A549 (cell line): ENCODE data around the gene SEMA6D.

ENCODE experiments used
- CHD2 ChIP-seq: fragments of 150-350 bp; IDR thresholded peaks from 2 replicates; pipeline ENCODE4 v1.6.1; 2014; ENCODE audit warnings: low read length; ENCODE audit not compliant: partially characterized antibody
- CTCF ChIP-seq: fragments of >200 bp; sonication (Bioruptor Twin); formaldehyde crosslinking; IDR thresholded peaks from 3 replicates; pipeline ENCODE4 v1.5.1; 2016
- GATA3 ChIP-seq: IDR thresholded peaks from 2 replicates; pipeline ENCODE4 v1.6.1; 2012; ENCODE audit warnings: borderline replicate concordance
- PHF8 ChIP-seq: fragments of 200-600 bp; sonication (generic); IDR thresholded peaks from 2 replicates; pipeline ENCODE4 v1.6.1; 2016; ENCODE audit warnings: low read depth, mild to moderate bottlenecking, antibody characterized with exemption, moderate library complexity, borderline replicate concordance
- POLR2A ChIP-seq: IDR thresholded peaks from 2 replicates; pipeline ENCODE4 v1.6.1; 2012; ENCODE audit warnings: mild to moderate bottlenecking, low read length
- RCOR1 ChIP-seq: fragments of 150-350 bp; IDR thresholded peaks from 2 replicates; pipeline ENCODE4 v1.6.1; 2014; ENCODE audit warnings: antibody characterized with exemption, low read length, low read depth
- RNF2 ChIP-seq: fragments of 200-600 bp; sonication (generic); IDR thresholded peaks from 2 replicates; pipeline ENCODE4 v1.6.1; 2016; ENCODE audit warnings: low read depth, mild to moderate bottlenecking, antibody characterized with exemption, moderate library complexity, borderline replicate concordance
- USF2 ChIP-seq: fragments of 450-650 bp; IDR thresholded peaks from 2 replicates; pipeline ENCODE4 v1.6.1; 2014; ENCODE audit warnings: antibody characterized with exemption

GRCh38 chr15:47755941-47756340 is 38.6 kb downstream of the SEMA6D start:
- TF ChIP-seq CTCF = no peak
- TF ChIP-seq RCOR1 = no peak
- TF ChIP-seq PHF8 = no peak
- no peak for TF ChIP-seq RNF2
- no peak for TF ChIP-seq POLR2A
- TF ChIP-seq USF2 = no peak
- no peak for TF ChIP-seq CHD2
- TF ChIP-seq GATA3 = no peak
